ENCODE data around the gene DAZAP1. TPM values are rescaled to one million over a fixed set of nuclear protein-coding genes. Genes with fewer than 3 reads are reported as not detected.
A peak's percentile ranks its signal among the peaks of the same experiment; 100 is the strongest.

Gene DAZAP1
- 113 TPM for polyA plus RNA-seq (2013, experiment 1 of 2; ENCODE audit: insufficient read length)
- 120 TPM for polyA plus RNA-seq (2013, experiment 2 of 2; ENCODE audit: insufficient read length)

DNA sequence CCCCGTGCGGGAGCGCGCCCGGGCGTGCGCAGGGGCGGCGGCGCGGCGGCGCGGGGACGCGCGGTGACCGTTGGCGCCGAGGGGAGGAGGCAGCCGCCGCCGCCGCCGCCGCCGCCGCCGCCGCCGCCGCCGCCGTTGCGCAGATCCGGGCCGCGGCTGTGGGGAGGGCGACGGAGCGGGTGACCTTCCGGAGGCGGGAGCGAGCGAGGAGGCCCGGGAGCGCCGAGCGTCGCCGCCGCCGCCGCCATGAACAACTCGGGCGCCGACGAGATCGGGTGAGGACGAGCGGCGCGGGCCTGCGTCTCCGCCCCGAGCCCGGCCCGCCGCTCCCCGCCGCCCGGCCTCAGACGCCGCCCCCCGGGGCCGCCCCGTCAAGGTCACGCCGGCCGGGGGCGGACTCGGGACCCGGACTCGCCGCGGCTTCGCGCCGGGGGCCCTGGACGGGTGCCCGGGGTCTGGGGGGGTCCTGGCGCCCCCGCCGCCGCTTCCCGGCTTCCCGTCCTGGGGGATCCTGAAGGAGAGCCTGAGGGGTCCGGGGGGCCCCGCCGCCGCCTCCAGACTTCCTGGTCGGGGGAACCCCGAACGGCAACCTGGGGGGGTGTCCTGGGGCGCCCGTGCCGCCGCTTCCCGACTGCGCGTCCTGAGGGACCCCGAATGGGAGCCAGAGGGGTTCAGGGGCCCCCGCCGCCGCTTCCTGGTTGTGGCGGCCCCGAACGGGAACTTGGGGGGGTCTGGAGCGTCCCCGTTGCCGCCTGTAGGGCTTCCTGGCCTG lies at the start of gene DAZAP1:
Gene DAZAP1 (plus strand): TSS at position 59 of the 772 bp plus-strand sequence. CDS start 188 bp downstream, at position 247.
- no peak for DNase-seq

DNA sequence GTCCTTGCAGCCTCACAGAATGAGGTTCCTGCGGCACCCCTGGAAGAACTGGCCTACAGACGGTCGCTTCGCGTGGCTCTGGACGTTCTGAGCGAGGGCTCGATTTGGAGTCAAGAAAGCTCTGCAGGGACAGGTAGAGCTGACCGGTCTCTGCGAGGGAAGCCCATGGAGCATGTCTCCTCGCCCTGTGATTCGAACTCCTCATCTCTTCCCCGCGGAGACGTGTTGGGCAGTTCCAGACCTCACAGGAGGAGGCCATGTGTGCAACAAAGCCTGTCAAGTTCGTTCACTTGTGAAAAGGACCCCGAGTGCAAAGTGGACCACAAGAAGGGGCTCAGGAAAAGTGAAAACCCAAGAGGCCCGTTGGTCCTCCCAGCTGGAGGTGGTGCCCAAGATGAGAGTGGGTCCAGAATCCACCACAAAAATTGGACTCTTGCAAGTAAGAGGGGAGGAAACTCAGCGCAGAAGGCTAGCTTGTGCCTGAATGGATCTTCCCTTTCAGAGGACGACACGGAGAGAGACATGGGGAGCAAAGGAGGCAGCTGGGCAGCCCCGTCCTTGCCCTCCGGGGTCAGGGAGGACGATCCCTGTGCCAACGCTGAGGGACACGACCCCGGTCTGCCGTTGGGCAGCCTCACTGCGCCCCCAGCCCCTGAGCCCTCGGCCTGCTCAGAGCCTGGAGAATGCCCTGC lies 47.1 kb upstream of the DAZAP1 start:
- DNase-seq, result no peak

DNA sequence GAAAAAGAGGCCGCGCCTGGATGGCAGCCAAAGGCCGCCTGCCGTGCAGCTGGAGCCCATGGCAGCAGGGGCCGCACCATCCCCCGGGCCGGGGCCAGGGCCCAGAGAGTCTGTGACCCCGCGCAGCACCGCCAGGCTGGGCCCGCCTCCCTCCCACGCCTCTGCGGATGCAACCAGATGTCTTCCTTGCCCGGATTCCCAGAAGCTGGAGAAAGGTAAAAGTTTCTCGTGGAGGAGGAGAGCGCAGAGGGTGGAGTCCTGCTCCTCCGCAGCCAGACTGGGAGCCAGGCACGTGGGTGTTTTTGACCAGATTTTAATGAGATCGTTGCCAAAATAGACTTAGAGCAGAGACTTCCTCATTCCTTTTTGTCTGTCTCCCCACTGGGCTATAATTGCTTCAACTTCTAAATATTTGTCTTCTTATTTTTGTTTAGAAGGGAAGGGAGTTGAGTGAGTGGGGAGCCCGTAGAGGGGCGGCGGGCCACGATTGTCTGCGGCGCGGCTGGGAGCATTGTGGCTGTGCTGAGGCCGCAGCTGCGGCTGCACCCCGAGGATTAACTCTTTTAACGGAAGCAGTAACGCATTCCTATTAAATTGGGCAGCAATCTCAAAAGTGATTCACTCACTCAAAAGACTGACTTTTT lies 46.4 kb upstream of the DAZAP1 start:
- peak; percentile 88 for DNase-seq

DNA sequence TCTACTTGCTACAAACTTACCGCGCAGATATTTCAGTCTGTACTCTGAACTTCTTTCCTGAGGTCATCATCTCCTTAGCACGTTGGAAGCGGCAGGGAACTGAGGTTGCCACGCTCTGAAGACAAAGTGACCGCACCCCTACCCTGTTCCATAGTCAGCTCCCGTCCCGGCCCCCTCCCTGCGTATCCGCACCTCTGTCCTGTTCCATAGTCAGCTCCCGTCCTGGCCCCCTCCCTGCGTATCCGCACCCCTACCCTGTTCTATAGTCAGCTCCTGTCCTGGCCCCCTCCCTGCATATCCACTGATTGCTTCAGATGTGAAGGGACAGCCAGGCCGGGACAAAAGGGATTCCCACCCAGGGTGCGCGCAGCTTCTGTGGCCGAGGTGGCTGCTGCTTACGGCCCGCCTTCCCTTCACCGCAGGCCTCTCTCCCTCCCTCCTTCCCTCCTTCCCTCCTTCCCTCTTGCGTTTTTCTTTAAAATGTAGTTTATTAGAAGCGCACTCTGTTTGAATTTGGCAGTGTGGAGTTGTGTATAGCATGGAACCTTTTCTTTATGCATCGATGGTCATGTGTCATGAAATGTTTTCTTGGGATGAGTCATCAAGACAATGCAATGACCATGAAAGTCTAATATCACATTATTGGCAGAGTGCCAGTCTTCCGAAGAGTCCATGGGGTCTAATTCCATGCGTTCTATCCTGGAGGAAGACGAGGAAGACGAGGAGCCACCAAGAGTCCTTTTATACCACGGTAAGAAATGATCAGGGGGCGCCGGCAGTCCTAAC lies 45.6 kb upstream of the DAZAP1 start:
- peak; percentile 90 for DNase-seq

DNA sequence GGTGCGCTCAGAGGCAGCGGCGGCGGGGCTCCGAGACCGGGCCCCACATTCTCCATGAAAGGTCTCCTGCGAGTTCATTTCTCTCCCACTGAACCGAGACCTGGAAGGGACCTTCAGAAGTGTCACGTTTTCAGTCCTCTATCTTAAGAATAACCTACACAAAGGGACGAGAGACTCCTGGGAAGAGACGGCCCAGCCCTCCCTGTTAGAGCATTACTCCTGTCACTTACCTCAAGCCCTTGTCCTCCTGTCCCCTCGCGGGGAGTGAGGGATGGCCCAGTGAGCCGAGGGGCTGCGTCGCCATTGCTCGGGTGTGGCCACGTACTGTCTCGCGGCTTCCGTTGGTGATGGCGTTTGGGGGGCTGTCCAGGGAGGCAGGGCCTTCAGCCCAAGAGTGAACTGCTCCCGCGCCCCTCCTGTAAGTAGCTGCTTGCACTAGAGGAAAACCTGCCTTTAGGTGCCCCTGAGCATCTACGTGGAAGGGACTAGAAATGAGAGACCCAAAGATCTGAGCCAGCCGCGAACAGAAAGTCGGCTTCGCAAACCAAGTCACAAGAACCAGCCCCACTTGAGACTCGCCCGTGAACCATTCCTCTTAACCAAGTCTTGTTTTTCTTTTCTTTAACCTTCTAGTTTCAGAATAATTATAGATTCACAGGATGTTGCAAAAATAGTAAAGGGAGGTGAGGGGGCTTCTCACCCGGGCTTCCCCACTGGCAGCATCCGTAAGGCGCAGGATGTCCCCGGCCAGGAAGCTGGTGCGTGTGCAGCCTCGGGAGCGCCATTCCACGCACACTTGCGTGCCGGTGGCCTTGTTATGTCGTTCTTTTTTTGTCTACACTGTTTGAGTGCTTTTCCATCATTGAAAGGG lies 44.8 kb upstream of the DAZAP1 start:
- no peak for DNase-seq

DNA sequence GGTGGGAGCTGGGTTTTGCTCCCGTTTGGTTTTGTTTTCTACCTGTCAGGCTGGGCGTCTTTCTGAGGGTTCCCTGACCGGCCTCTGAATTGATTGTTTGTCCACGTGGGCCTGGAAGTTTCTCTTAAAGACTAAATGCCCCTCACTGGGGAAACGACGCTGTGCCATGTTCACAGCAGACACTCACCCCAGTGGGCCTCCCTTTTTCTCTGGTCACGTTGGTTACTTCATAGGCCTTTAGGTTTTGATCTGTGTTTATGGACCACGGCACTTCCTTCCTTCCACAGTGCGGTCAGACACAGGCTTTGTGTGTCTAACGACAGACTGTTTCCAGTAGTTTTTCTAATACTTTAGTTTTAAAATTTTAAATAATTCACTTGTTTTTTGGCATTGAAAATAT lies 43.8 kb upstream of the DAZAP1 start:
- DNase-seq, result no peak

DNA sequence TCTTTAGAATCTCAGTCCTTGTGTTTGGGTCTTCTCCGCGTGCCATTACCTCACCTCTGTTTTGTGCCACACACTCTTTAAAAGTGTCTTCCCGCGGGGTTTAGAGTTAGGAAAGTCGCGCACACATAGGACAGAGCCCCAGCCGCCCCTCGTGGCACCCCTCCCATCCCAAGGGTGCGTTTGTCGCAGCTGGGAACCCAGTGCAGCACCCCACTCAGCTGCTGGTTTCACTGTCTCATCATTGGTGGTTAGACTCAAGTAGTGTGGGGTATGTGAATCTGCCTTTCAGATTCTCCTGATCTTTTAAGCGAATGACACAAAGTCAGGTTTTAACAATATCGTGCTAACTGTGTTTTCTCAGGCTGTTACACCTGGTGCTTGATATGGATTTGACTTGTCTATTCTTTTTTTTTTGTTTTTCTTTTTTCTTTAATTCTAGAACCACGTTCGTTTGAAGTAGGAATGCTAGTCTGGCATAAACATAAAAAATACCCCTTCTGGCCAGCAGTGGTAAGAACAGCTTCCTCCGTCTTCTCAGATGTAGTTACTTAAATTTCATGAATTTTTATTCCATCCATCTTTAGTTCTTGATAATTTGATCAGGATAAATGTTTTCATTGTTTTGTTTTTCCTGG lies 43.2 kb upstream of the DAZAP1 start:
- no peak for DNase-seq

DNA sequence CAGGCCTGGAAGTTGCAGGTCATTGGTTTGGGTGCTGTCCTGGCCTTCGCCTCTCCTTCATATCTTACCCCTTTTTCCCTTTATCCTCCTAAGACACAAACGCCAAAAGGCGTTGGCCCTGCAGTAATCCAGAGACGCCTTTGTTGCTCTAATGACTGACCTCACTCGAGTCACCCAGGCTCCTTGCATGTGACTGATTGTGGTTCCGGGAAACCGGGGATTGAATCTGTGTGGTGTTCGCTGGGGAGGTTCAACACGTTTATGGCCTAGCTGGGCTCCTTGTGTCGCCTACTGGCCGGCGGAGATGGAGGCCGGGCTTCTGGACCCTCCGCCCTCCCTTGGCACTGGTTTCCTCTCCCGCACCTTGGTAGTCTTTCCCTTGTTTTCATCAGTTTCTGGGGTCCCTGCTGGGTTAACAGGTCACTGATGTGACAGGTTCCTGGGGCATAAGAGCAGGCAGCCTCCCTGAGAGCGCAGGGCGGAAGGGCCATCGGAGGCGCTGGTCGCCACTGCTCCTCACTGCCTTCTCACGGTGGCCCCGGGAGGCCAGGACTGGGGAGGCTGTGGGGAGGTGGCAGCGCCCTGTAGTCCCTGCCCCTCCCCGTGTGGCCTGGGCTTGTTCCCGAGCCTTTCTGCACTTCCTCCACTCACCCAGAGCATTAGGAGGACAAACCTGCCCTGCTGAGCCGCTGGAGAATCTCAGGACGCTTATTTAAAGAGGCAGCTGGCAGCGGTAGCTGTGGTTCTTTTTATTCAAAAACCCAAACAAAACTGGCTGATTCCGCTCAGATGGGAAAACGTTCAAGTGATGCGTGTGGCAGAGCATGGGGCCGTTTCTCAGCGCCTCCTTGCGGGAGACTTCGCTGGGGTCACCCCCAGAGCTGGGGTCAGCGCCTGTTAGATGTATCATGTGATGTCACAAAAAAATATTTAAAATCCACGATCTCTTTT lies 41.8 kb upstream of the DAZAP1 start:
- DNase-seq, result no peak

DNA sequence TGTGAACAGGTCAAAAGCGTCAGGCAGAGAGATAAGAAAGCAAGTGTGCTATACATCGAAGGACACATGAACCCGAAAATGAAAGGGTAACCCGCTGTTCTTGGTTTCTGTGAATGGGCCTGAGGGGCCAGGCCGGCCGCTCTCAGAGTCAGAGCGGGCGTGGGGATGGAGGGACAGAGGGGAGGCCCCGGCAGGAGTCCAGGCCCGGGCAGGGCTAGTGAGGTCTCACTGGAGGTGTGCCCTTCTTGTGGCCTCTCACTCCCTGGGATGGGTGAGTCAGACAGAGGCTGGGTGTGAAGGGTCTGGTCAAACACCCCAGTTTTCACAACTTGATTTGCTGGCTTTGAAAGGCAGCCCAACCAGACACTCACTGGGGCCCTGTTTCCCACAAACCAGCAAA lies 41.1 kb upstream of the DAZAP1 start:
- DNase-seq, result no peak

DNA sequence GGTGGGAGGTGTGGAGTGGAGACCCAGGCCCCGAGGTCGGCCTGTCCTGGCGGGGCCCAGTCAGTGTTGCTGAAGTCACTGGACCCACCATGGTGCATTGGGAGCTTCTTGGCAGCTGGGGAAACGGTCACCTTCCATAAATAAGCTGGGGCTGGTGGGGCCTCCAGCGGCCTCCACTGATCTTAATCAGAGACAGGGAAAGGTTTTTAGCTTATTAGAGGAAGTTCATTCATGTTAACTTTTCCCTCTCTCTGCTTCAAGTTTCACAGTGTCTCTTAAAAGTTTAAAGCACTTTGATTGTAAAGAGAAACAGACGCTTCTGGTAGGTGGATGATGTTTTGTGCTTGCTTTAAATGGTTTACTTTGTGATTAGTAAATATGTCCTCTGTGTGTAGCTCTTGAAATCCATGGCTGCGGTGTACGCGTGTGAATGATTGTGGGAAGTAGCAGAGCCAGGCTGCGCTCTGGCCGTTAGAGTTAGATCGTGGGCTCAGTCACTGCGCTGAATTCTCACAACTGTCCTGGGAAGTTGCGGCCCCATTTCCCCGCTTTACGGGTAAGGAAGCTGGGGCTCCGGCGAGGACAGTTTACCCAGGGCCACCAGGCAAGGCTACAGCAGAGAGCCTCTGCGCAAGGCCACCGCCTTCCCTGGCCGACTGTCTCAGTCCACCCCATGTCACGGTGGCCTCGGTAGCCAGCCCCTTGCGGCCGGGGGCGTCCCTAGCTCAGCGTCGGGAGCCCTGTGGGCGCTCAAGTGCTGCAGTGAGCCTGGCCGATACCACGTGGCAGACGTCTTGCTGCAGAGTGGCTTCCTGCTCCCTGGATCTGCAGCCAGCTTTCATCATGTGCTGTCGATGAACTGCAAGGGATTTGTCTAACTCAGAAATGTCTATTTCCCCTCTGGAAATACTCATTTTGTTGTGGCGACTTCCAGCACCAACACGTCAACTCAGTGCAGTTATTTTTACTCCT lies 40.2 kb upstream of the DAZAP1 start:
- DNase-seq, result no peak

DNA sequence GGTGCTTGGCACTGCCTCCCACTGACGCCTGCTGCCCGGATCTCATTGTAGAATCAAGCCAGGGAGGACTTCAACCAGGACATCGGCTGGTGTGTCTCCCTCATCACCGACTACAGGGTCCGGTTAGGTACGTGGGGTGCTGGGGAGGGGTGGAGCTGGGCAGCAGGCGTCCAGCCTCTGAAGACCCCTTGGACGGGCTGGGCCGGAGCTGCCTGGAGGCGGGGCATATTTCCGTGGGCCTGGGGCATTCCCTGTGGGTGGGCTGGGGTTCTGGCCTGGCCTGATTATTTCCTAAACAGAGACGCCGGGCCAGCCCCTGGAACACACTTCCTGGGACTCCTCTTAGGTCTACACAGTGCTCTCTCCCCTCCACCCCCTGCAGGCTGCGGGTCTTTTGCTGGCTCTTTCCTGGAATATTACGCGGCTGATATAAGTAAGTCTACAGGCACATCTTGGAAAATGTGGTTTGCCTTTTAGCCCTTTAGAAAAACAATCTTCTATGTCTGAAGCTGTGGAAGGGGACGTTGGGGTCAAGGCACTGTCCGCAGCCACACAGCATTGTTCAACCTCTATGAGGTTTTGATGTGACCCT lies 38.1 kb upstream of the DAZAP1 start:
- no peak for DNase-seq

DNA sequence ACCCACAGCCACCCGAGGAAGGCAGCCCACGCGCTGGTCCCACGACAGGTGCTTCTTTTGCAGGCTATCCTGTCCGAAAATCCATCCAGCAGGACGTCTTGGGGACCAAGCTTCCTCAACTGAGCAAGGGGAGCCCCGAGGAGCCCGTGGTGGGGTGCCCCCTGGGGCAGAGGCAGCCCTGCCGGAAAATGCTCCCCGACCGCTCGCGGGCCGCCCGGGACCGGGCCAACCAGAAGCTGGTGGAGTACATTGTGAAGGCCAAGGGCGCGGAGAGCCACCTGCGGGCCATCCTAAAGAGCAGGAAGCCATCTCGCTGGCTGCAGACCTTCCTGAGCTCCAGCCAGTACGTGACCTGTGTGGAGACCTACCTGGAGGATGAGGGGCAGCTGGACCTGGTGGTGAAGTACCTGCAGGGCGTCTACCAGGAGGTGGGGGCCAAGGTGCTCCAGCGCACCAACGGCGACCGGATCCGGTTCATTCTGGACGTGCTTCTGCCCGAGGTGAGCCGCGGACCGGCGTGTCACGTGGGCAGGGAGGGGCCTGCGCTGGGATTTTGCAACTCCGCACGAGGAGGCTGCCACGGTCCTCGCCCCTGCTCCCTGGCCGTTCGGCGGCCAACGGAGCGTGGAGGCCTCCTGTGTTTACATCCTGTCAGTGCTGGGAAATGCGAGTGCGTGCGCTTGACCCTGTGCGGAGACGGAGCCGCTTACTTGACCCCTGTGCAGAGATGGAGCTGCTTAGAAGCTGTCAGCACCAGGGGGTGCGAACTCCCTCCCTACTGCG lies 36.6 kb upstream of the DAZAP1 start:
- no peak for DNase-seq

DNA sequence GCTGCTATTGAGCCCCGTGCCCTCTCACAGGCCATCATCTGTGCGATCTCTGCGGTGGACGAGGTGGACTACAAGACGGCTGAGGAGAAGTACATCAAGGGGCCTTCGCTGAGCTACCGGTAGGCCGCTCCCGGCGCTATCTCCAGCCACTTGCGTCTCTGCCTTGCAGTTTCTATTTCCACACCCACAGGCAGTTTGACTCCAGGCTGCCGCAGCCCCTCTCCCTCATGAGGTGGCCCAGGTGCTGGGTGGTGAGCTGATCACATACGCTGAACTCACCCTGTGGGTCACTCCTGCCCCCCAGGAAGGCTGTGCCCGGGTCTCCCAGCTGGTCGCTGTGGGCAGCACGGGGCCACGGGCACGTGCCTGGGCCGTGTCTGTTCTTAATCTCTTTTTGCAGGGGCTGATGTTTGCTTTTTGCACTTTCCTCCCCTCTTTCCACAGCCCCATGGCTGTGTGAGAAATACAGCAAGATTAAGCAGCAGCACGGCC lies 34.3 kb upstream of the DAZAP1 start:
- DNase-seq, result no peak

DNA sequence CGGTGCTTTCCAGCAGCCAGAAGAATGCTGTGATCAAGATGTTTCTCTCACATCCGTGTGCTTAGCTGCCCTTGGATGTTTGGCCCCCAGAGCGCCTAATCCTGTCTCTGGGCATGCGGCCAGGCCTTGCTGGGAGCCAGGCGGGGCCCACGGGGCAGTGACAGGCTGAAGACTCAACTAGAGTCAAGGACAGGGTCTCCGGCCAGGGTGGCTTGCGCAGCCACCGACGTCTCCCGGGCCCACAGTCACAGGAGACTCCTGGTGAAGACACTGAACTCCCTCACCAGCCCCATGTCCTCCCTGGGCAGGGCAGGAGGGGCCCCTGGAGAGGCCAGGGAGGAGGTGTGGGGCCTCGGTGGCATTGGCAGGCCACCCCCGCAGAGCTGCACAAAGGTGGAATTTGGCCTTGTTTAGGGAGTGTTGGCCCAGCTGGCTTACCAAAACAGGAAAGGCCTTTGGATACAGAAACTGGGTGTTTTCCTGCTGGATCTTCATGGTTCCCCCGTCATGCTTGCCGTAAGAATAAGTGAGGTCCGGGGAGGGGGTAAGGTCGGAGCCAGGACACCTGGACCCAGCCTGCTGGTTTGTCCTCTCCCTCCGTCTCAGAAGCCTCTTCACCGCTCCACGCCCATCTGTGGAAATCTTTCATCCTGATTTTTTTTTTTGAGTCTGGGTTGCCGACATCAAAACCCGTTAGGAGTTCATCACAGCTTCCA lies 33.7 kb upstream of the DAZAP1 start:
- peak; percentile 31 for DNase-seq

DNA sequence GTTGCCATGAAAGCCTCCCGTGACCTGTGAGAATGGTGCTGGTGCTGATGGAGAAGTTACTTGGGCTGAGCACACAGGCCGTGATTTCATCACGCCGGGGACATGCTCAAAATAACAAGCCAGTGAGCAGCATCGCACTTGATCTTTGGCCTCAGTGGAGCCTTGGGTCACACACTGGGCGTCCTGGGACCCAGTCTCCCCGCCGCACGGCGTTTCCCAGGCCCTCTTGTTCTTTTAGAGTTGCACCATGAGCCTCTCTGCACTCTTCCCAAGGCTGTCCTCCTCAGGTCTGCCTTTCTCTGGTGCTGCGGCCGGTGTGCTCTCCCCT lies 33.2 kb upstream of the DAZAP1 start:
- no peak for DNase-seq

DNA sequence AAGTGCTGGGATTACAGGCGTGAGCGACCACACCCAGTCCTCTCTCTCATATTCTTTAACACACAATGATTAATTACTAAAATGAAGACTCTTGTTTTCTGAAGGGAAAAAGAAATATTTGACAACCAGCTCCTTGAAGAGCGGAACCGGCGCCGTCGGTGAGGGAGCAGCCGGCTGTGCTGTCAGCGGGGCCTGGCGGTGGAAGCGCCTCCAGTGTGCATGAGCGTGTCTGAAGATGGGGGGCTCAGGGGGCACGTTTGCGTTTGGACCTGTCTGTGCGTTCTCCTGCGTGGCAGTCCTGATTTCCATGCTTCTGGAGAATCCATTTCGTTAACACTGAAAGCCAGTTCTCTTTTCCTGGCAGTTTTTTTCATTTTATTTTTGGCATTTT lies 31.0 kb upstream of the DAZAP1 start:
- DNase-seq, result no peak
